HepG2 (cell line): ENCODE measurements around the gene PRKCSH. TPM values are rescaled to one million over a fixed set of nuclear protein-coding genes. Genes with fewer than 3 reads are reported as not detected.
"Not testable (repeated sequence)": the region's sequence is repeated elsewhere in the genome, so short reads cannot be mapped to it uniquely, and the experiment has no call there.

Experiments used
- ATAC-seq: fragments of 200-7000 bp; cut with Tn5 transposase; 3 replicates; pipeline ENCODE4 v1.9.1; 2020; ENCODE audit warnings: mild to moderate bottlenecking, moderate library complexity
- BruUV-seq: library from RNA; stranded (reverse); fragments of 400-500 nt; replicated peaks from 2 replicates; lab custom pipeline; 2021; lab: Mats Ljungman, UMichigan
- CTCF ChIA-PET: fragments of 300-600 bp; formaldehyde crosslinking; extraction: SDS; loops from one replicate; lab custom pipeline; 2021; ENCODE audit warnings: low total read pairs, inconsistent platforms, low intra/inter-chr PET ratio; lab: Yijun Ruan, JAX
- POLR2A ChIA-PET: fragments of 350-600 bp; sonication (Branson Sonifier 250); formaldehyde crosslinking; loops from one replicate; lab custom pipeline; 2020; ENCODE audit warnings: antibody characterized with exemption, inconsistent platforms; lab: Yijun Ruan, JAX
- DNase-seq: peaks from one replicate; pipeline ENCODE4 v3.0.0-alpha.2; 2015; ENCODE audit warnings: low spot score
- FAIRE-seq: peaks from 3 replicates; lab custom pipeline; 2011; peaks lifted over from hg19 to GRCh38; lab: Jason Lieb, UNC
- H2AFZ ChIP-seq: one replicate; pipeline ENCODE4 v1.6.1; 2011; ENCODE audit warnings: low read length, inconsistent platforms
- H3K27ac ChIP-seq: fragments of 300-600 bp; 3 replicates; pipeline ENCODE4 v1.8.0; 2011; ENCODE audit warnings: mixed run types, mild to moderate bottlenecking, mixed read lengths, low read length, inconsistent platforms; ENCODE audit not compliant: insufficient read depth; ENCODE audit errors: extremely low read length
- H3K27me3 ChIP-seq, 2 experiments: fragments of 200-600 bp in 1 of 2; 2 replicates in 1 of 2; 3 replicates in 1 of 2; pipeline versions ENCODE4 v1.6.0 to v1.8.0; 2011; ENCODE audit warnings: low read length in 2 of 2, mild to moderate bottlenecking in 2 of 2, moderate library complexity in 2 of 2, inconsistent platforms in 1 of 2; ENCODE audit not compliant: insufficient read depth in 2 of 2, control insufficient read depth in 1 of 2
- H3K36me3 ChIP-seq, 2 experiments: fragments of 200-600 bp in 1 of 2; replicated peaks in 1 of 2; 2 replicates in 1 of 2; 3 replicates in 1 of 2; pipeline versions ENCODE4 v1.5.1 to v1.8.0; 2011; ENCODE audit warnings: low read length in 2 of 2, inconsistent platforms in 1 of 2; ENCODE audit not compliant: insufficient read depth in 2 of 2, control insufficient read depth in 1 of 2
- H3K4me1 ChIP-seq: 2 replicates; pipeline ENCODE4 v1.5.1; 2012; ENCODE audit warnings: low read length, inconsistent platforms; ENCODE audit not compliant: insufficient read depth
- H3K4me2 ChIP-seq: 2 replicates; pipeline ENCODE4 v1.6.0; 2011; ENCODE audit warnings: low read depth, low read length, inconsistent platforms
- H3K4me3 ChIP-seq, 3 experiments: fragments of 200-600 bp in 1 of 3; sonication (generic), shearing (Covaris generic) in 1 of 3; replicated peaks in 1 of 3; 2 replicates each; pipeline ENCODE4 v1.5.1; 2011 to 2016; ENCODE audit warnings: low read length in 3 of 3, inconsistent platforms in 2 of 3, low read depth in 2 of 3, mild to moderate bottlenecking in 2 of 3, control low read depth in 1 of 3, mixed read lengths in 1 of 3; ENCODE audit not compliant: insufficient read depth in 1 of 3
- H3K79me2 ChIP-seq: one replicate; pipeline ENCODE4 v1.6.1; 2011; ENCODE audit warnings: low read length, inconsistent platforms; ENCODE audit not compliant: insufficient read depth
- H3K9ac ChIP-seq: 2 replicates; pipeline ENCODE4 v1.6.0; 2011; ENCODE audit warnings: mild to moderate bottlenecking, low read depth, low read length, inconsistent platforms; ENCODE audit not compliant: insufficient read depth
- H3K9me3 ChIP-seq: 2 replicates; pipeline ENCODE4 v1.5.1; 2012; ENCODE audit warnings: mild to moderate bottlenecking, low read length
- H4K20me1 ChIP-seq: 2 replicates; pipeline ENCODE4 v1.6.0; 2011; ENCODE audit warnings: inconsistent platforms, mild to moderate bottlenecking, low read length, moderate library complexity; ENCODE audit not compliant: insufficient read depth
- ZNF160 ChIP-seq: sonication (generic); formaldehyde crosslinking; IDR thresholded peaks from 2 replicates; pipeline ENCODE4 v1.8.0; 2022; ENCODE audit warnings: mild to moderate bottlenecking, inconsistent platforms, missing genetic modification reagents
- ZNF629 ChIP-seq: sonication (generic); formaldehyde crosslinking; conservative IDR thresholded peaks from 2 replicates; pipeline ENCODE4 v1.5.0; 2020; ENCODE audit warnings: missing genetic modification reagents
- WGBS: methylation state at CpG from one replicate; pipeline ENCODE4 v1.1.6; 2017; ENCODE audit warnings: low lambda C conversion rate; 5-methylcytosine and 5-hydroxymethylcytosine counted together
- in situ Hi-C: cut with HindIII; loops from 2 replicates; pipeline ENCODE4 v1.10.0; 2017; ENCODE audit warnings: low pct_unique_long_range_greater_than_20kb; ENCODE audit not compliant: extremely low pct_ligation_motif_present
- intact Hi-C: fragments of 100-400 bp; cut with micrococcal nuclease; formaldehyde crosslinking; loops from one replicate; pipeline ENCODE4 v1.10.0; 2022; ENCODE audit not compliant: unreplicated experiment
- polyA plus RNA-seq, 8 experiments: library from polyadenylated mRNA; depleted of rRNA in 3 of 8; stranded (reverse) in 7 of 8; unstranded in 1 of 8; fragments of >200 nt; fragmentation: Illumina TruSeq in 4 of 8; extraction: Trizol in 4 of 8; gene quantifications; 2 replicates each; pipeline versions ENCODE4 v1.2.1 to v1.2.3, GENCODE V29; 2011 to 2016; ENCODE audit warnings: low read depth in 4 of 8, missing spikeins in 1 of 8, mixed read lengths in 1 of 8; ENCODE audit not compliant: insufficient read depth in 1 of 8
- total RNA-seq, 5 experiments: library from RNA; depleted of rRNA; stranded (reverse); fragments of >200 nt; fragmentation: Illumina TruSeq; extraction: Trizol; gene quantifications; 2 replicates each; pipeline ENCODE4 v1.2.3, GENCODE V29; 2016; ENCODE audit warnings: low read depth in 1 of 5
- TF ChIP-seq, protein P1 (sequence below): sonication (generic); formaldehyde crosslinking; IDR thresholded peaks from 2 replicates; pipeline ENCODE4 v1.5.1; 2020; ENCODE audit warnings: mild to moderate bottlenecking, missing genetic modification reagents, borderline replicate concordance

PRKCSH gene
- total and polyA plus RNA-seq, 2 of the 13 experiments (the other 11 are each of a cell fraction or from before 2014, with no cell fraction given): 85.1 to 125 TPM

DNA sequence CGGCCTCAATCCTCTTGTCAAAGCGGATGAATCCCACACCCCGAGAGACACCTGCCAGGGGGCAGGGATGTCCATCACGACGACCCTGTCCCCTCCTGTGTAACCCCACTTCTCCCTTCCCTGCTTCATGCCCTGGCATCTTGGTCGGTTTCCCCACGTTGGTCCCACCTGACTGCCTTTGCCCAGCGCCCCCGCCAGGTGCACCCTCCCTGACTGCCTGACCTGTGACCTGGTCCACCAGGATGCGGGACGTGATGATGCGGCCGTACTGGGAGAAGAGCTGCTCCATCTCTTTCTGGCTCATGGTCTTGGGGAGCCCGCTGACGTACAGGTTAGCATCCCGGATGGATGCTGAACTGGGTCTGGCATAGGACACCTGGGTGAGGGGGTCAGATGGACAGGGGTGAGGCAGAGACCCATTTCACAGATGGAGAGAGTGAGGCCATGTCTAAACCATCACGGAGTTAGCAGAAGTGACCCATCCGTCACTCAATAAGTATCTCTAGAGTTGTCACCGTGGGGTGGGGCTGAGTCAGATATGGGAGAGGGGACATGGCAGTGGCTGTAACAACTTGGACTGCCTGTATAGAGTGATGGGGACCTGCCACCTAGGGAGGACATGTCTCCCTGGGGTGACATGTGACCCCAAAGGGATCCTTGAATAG is 22.9 kb downstream of the PRKCSH start:
- H2AFZ ChIP-seq: no peak overlapping the region
- WGBS: 47% methylated on average over 19 of the region's 19 CpGs
- no peak for DNase-seq
- no peaks in the 10 kb centered on the region for H3K36me3 ChIP-seq
- TF ChIP-seq ZNF160 (CRISPR knock-in tag): no peak
- peak; percentile 56 for TF ChIP-seq ZNF629 (CRISPR knock-in tag)
- TF ChIP-seq, protein P1, sequence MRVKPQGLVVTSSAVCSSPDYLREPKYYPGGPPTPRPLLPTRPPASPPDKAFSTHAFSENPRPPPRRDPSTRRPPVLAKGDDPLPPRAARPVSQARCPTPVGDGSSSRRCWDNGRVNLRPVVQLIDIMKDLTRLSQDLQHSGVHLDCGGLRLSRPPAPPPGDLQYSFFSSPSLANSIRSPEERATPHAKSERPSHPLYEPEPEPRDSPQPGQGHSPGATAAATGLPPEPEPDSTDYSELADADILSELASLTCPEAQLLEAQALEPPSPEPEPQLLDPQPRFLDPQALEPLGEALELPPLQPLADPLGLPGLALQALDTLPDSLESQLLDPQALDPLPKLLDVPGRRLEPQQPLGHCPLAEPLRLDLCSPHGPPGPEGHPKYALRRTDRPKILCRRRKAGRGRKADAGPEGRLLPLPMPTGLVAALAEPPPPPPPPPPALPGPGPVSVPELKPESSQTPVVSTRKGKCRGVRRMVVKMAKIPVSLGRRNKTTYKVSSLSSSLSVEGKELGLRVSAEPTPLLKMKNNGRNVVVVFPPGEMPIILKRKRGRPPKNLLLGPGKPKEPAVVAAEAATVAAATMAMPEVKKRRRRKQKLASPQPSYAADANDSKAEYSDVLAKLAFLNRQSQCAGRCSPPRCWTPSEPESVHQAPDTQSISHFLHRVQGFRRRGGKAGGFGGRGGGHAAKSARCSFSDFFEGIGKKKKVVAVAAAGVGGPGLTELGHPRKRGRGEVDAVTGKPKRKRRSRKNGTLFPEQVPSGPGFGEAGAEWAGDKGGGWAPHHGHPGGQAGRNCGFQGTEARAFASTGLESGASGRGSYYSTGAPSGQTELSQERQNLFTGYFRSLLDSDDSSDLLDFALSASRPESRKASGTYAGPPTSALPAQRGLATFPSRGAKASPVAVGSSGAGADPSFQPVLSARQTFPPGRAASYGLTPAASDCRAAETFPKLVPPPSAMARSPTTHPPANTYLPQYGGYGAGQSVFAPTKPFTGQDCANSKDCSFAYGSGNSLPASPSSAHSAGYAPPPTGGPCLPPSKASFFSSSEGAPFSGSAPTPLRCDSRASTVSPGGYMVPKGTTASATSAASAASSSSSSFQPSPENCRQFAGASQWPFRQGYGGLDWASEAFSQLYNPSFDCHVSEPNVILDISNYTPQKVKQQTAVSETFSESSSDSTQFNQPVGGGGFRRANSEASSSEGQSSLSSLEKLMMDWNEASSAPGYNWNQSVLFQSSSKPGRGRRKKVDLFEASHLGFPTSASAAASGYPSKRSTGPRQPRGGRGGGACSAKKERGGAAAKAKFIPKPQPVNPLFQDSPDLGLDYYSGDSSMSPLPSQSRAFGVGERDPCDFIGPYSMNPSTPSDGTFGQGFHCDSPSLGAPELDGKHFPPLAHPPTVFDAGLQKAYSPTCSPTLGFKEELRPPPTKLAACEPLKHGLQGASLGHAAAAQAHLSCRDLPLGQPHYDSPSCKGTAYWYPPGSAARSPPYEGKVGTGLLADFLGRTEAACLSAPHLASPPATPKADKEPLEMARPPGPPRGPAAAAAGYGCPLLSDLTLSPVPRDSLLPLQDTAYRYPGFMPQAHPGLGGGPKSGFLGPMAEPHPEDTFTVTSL (CRISPR knock-in tag): no peak
- ChIA-PET POLR2A (no interaction called here), CTCF (no interaction called here)
- no peak overlapping the region for H3K27ac ChIP-seq
- H3K4me3 ChIP-seq: no peak overlapping the region
- no peaks in the 10 kb centered on the region for H3K79me2 ChIP-seq
- in situ Hi-C loops: loop anchor here (10.0 kb wide), 1 partner anchor 174 kb away; no protein-coding TSS in a partner anchor
- no TSS peak for BruUV-seq
- H3K4me1 ChIP-seq: peaks cover 10% of the 10 kb centered on the region
- H3K27me3 ChIP-seq: peaks cover 1 to 12% of the 10 kb centered on the region in 2 experiments; a peak in 2 of 5 replicates
- FAIRE-seq: no peak
- no peaks in the 10 kb centered on the region for H4K20me1 ChIP-seq
- no peak overlapping the region for H3K4me2 ChIP-seq
- intact Hi-C loops: no loop called here
- no peaks in the 10 kb centered on the region for H3K9me3 ChIP-seq
- no peak for ATAC-seq
- no peak overlapping the region for H3K9ac ChIP-seq

DNA sequence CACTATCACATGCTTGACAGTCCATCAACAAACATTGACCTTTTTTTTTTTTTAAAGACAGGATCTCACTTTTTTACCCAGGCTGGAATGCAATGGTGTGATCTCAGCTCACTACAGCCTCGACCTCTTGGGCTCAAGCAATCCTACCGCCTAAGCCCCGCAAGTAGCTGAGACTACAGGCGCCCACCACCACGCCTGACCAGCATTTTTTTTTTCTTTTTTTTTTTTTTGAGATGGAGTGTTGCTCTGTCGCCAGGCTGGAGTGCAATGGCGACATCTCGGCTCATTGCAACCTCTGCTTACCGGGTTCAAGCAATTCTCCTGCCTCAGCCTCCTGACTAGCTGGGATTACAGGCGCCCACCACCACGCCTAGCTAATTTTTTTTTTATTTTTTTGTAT is 23.5 kb downstream of the PRKCSH start:
- H3K4me1 ChIP-seq, FAIRE-seq, BruUV-seq, H3K27ac ChIP-seq, POLR2A ChIA-PET, DNase-seq, H2AFZ ChIP-seq, H4K20me1 ChIP-seq, CTCF ChIA-PET, H3K9me3 ChIP-seq, H3K79me2 ChIP-seq, H3K4me2 ChIP-seq, intact Hi-C loops, H3K4me3 ChIP-seq, H3K9ac ChIP-seq, ATAC-seq, H3K36me3 ChIP-seq: not testable (repeated sequence)
- in situ Hi-C loops: loop anchor here (10.0 kb wide), 1 partner anchor 174 kb away; no protein-coding TSS in a partner anchor
- peaks cover 1 to 12% of the 10 kb centered on the region in 2 experiments; a peak in 2 of 5 replicates for H3K27me3 ChIP-seq
- whole genome bisulfite sequencing: 28% methylated on average over 11 of the region's 11 CpGs
